GM18909 (cell line): ENCODE measurements around the gene ARHGAP10.

ENCODE experiments used
- ATAC-seq: cut with Tn5 transposase; IDR thresholded peaks from one replicate; pipeline ENCODE4 v1.9.1; 2021; ENCODE audit warnings: mild to moderate bottlenecking; ENCODE audit not compliant: unreplicated experiment, poor library complexity

The ARHGAP10 gene

DNA sequence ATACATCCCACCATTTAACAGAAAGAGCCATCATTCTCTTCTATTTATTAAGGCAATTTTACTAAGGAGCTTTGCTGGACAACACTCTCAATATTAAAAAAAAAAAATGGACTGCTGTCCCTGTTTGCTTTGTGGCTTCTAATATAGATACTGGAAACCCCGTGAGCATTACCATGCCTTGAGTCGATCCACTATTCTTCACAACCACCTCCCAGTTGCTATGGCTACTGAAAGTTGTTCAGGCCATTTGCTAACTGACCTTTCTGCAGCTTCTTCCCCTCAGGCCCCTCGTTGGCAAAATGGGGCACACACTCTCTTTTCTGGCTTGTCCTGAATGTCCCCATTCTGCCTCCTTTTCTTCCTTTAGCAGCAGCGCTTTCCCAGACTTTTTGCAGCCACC lies 369.9 kb downstream of the ARHGAP10 start:
- ATAC-seq, result no peak

DNA sequence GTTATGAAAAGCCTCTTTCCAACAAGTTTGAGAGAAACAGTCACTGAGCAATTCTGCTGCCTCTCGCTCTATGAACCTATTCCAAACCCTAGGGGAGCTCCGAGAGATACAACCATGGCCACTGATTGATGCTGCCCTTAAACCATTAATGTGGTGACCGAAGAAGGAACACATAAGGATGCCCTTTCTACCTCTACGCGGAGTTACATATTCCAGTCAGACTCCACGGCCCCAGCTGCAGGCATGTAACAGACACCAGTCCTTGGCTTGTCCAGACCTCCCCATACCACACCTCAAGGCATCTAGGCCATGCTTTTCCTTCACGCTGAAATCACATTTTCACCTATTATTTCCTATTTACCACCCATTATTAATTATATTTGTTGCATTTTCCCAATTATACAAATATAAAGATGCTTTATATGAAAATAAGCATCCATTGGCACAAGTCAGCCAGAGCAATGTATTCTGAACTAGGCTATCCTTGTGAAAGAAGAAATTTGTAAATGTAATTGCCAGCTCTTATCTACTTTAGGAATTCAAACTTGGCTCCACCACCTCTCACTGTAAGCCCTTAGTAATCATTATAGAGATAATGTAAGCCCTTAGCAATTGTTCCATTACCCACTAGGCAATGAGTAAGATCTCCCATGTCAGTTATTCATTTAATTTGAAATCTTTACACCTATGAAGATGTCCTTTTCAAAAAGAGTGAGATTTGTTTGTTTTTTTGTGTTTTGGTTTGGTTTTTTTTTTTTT lies 371.9 kb downstream of the ARHGAP10 start:
- no peak for ATAC-seq

DNA sequence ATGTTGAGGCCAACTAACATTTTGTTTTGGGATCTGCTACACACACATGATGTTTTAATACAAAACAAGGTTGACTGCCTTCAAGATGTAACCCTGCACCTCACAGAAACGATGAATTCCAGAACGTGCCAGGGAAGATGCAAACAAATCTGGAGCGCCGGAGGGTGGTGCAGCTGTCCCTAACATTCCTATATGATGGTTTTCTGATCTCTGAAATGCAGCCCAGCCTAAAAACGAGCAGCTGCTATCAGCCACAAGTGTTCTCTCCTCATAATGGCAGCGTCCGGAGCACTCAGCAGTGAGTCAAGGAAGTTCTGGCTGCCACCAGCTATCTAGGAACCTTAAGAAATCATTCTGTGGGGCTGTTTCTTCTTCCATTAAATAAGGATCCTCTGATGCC lies 376.9 kb downstream of the ARHGAP10 start:
- no peak for ATAC-seq

DNA sequence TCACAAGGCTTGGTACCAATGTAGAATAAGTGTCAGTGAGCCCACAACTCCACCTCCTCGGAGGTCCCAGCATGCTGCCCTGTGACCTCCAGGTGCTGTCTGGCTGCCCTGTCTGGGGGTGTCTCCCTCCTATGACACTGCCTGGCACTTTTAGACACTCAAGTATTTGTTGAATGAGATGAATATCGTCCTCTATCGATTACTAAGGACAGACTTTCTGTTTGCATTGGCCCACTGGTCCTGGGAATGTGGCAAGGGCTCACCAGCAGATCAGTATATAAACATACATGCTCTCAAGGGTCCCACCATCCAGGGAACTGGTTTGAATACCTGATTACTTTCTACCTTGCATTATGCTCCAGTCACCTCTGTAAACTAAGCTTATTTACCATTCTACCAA lies 377.3 kb downstream of the ARHGAP10 start:
- no peak for ATAC-seq

DNA sequence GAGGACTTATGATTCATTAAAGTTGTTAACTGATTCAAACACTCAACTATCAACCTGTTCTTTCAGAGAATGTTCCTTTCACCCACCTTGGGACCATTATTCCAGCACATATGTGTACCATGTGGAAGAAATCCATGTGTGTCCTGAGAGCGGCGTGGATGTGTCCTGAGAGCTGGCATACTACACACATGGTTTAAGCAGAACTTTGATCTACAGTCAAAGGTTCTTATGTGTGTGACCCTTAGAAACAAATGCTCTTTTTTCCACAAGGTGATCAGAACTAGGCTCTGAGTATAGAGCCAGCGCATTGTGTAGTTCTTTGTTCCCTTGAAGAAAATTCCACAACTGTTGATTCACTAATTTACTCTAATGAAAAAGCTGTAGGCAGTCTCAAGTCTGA lies 378.3 kb downstream of the ARHGAP10 start:
- no peak for ATAC-seq

DNA sequence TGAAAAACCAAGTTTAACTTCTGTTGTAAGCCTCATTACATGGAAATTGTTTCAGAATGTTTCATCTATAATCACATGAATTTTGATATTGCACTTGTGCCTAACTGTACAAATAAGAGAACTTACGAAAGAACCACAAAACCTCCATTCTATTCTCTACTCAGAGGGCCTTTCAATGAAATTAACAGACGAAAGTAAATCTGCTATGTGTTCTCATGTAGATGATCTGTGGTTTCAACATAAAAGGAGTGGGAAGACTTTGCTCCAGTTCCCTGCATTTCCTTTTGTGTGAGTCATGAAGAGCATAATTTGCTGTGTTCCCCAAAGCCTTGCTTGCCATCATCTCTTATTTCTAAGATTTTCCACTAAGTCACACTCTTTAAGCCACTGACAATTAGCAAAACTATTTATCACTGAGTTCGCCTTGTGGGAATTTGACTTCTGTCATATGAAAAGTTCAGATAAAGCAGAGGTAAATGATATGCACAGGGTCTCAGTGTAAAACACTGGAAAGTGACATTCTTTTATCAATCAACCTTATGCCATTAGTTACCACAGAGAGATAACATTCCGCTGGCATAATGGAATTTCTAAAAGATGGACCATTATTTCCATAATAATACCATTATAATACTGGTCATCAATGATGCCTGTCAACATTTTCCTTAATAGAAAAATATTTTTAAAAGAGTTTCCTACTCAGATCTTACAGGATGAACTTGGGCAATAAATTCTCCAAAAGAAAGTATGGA lies 380.5 kb downstream of the ARHGAP10 start:
- no peak for ATAC-seq

DNA sequence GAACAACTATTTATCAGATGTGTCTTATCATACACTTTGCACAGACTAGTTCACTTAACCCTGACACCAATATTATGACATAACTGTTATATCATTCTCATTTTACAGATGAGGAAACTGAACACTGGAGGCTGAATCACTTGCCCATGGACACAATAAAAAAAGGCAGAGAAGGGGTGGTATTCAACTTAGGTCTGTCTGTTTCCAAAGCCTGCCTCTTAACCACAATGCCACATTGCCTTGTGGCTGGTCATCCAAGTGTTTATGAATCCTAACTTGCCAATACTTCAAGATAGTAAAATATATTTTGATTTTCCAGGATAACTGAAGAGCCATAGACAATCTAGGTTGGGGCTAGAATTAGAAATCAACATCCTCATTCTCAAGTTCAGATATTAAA lies 382.5 kb downstream of the ARHGAP10 start:
- ATAC-seq, result no peak

DNA sequence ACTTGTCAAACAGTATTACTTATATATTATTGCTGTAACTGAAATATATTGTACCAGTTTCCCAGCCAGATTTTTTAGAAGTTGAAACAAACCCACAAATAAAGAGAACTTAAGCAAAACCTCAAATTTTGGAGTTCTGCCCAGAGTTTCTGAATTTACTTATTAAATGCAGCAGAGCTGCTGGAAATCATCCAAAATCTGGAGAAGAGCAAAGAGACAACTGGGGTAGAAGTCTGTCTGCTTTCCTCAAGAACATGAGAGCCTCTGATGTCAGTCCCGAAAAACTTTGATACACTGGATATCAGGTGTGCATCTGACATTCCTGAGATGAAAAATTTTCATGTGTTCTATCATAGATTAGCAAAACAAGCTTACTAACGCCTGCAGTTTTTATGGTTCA lies 384.4 kb downstream of the ARHGAP10 start:
- ATAC-seq, result no peak

DNA sequence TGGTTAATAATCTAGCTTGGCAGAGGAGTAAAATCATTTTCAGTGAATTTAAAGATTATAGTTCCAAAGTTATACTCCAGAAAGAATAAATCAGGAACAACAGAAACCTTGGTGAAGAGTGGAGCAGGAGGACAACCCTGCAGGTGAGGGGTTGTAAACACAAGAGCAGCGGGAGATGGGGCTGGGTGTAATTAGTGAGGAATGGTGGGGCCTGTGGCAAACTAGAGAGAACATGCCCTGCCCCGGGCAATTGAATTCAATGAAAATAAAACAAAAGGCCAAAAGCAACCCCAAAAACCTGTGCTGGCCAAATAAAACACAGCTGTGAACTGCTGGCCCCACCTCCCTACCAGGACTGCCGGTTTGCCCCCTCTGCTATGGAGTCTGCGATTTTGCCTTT lies 385.1 kb downstream of the ARHGAP10 start:
- no peak for ATAC-seq

DNA sequence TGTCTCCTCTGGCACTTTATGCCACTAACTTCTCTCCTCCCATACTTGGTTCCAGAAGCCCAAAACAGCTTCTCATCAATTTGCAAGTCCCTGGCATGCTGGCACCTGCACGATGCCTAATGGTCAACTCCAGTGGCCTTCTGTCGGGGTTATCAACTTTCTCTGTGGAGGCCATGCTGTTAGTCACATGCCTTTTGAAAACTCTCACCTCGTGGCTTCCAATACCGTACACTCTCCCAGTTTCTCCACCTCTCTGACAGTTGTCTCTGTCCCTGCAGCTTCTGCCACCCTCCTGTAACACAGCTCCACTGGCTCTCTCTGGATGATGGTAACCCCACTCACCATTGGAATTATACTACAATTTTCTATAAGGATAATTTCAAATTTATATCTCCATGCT lies 386.3 kb downstream of the ARHGAP10 start:
- ATAC-seq, result no peak

DNA sequence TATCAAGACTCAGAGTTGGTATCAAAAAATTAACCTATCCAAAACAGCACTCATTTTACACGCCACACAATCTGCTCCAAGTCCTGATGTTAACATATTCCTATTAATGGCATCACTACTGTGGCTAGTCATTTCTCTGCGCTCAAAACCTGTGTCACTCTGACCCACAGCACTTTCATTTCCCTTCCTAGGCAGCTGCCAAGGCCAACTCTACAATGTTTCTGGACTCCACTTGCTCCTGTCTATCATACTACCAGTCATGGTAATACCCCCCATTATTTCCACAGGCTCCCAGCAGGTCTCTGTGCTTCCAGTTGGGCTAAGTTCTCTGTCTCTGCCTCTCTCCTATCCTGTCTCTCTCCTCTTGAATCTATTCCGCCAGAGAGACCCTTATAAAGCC lies 386.7 kb downstream of the ARHGAP10 start:
- no peak for ATAC-seq

DNA sequence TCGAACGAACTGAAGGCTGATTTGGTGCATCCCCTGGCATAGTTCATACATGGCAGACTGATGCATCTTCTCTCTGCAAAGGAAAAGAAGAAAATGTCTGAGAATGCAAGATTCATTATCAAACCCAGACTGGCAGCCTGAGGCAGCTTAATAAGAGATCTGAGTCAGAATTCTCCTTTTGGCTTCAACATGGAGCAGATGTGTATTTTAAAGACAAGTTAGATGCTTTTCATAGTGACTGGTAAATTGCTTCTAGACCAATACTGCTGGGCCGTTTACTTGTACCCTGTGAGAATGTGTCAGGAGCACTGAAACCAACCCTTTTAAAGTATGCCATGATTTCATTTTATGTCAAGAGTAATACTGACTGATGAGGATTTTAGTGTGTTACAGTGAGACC lies 388.3 kb downstream of the ARHGAP10 start:
- no peak for ATAC-seq
